T-helper 17 cell (primary cell): Measurements from ENCODE around the gene PPP2R5B. TPM values are rescaled to one million over a fixed set of nuclear protein-coding genes. Genes with fewer than 3 reads are reported as not detected.

Experiments
- ATAC-seq: fragments of 150-1000 bp; cut with Tn5 transposase; 2 replicates; pipeline ENCODE4 v1.10.0; 2021; ENCODE audit warnings: mild to moderate bottlenecking, moderate library complexity
- DNase-seq, 3 donors: peaks; one replicate each; pipeline versions ENCODE4 v3.0.0 to v3.0.0-alpha.2; 2020 to 2021
- H3K9me3 ChIP-seq: one replicate; pipeline ENCODE4 v1.7.0; 2013; ENCODE audit warnings: low read length, mild to moderate bottlenecking; ENCODE audit not compliant: control insufficient read depth, poor library complexity, severe bottlenecking
- H3K27ac Mint-ChIP-seq: one replicate; pipeline ENCODE4 v1.8.0; 2022; ENCODE audit warnings: mild to moderate bottlenecking, moderate library complexity, mixed read lengths
- H3K27me3 Mint-ChIP-seq: one replicate; pipeline ENCODE4 v1.8.0; 2022; ENCODE audit warnings: mixed read lengths
- H3K36me3 Mint-ChIP-seq: one replicate; pipeline ENCODE4 v1.8.0; 2022; ENCODE audit warnings: low read depth, mixed read lengths
- H3K4me1 Mint-ChIP-seq: one replicate; pipeline ENCODE4 v1.8.0; 2022; ENCODE audit warnings: mild to moderate bottlenecking, mixed read lengths
- H3K4me3 Mint-ChIP-seq: one replicate; pipeline ENCODE4 v1.8.0; 2022; ENCODE audit warnings: mild to moderate bottlenecking, moderate library complexity, mixed read lengths
- total RNA-seq, 4 donors: library from RNA in 2 of 4; stranded (reverse) in 2 of 4; gene quantifications; one replicate each; pipeline ENCODE4 v1.2.3 and lab custom pipeline; 2022 to 2026

PPP2R5B gene
- total RNA-seq (10 to 100 TPM; 21.5 to 25.3 TPM), total RNA-seq (lab: John Stamatoyannopoulos, UW) (32.5 to 41.3 reads per million in 2 donors)

- DNase-seq (peak; percentile 85 to 89 (median 86)), ATAC-seq (peak; percentile 94)
- peak within 1 kb of the TSS; percentile 97 for H3K4me3 Mint-ChIP-seq
- no peaks in the 10 kb centered on the region for H3K36me3 Mint-ChIP-seq
- peak within 1 kb of the TSS; percentile 97 for H3K27ac Mint-ChIP-seq
- H3K9me3 ChIP-seq: no peaks in the 10 kb centered on the region
- H3K27me3 Mint-ChIP-seq: no peaks in the 10 kb centered on the region
- H3K4me1 Mint-ChIP-seq: peaks cover 15% of the 10 kb centered on the region
These were observed at the start of gene PPP2R5B for GRCh38 chr11:64923944-64924909. Gene PPP2R5B, plus strand, starts transcription at chr11:64924689. Its CDS starts 1,046 bp downstream, at chr11:64925735.

GRCh38 chr11:64875369-64876228 lies 48.9 kb upstream of the PPP2R5B start:
- H3K9me3 ChIP-seq: no peaks in the 10 kb centered on the region
- DNase-seq (no peak), ATAC-seq (no peak)
- Mint-ChIP-seq H3K36me3 (peaks cover 13% of the 10 kb centered on the region), H3K4me3 (peak overlapping the region; percentile 97), H3K27me3 (no peaks in the 10 kb centered on the region), H3K27ac (peak overlapping the region; percentile 97), H3K4me1 (peaks cover 71% of the 10 kb centered on the region)

- ATAC-seq: no peak
- Mint-ChIP-seq H3K4me3 (peak overlapping the region; percentile 97), H3K27ac (peak overlapping the region; percentile 97), H3K27me3 (no peaks in the 10 kb centered on the region), H3K4me1 (peaks cover 72% of the 10 kb centered on the region), H3K36me3 (peaks cover 11% of the 10 kb centered on the region)
- DNase-seq: no peak
- no peaks in the 10 kb centered on the region for H3K9me3 ChIP-seq
These were observed 48.2 kb upstream of the PPP2R5B start for GRCh38 chr11:64876229-64876750.

- DNase-seq: no peak
- Mint-ChIP-seq H3K4me1 (peaks cover 70% of the 10 kb centered on the region), H3K36me3 (peaks cover 10% of the 10 kb centered on the region), H3K27ac (peak overlapping the region; percentile 97), H3K4me3 (peak overlapping the region; percentile 97), H3K27me3 (no peaks in the 10 kb centered on the region)
- no peaks in the 10 kb centered on the region for H3K9me3 ChIP-seq
- no peak for ATAC-seq
These were observed 47.6 kb upstream of the PPP2R5B start for GRCh38 chr11:64876835-64877341.

GRCh38 chr11:64877390-64878222 lies 46.9 kb upstream of the PPP2R5B start:
- ATAC-seq (no peak), DNase-seq (no peak)
- H3K9me3 ChIP-seq: no peaks in the 10 kb centered on the region
- H3K4me1 Mint-ChIP-seq: peaks cover 70% of the 10 kb centered on the region
- H3K36me3 Mint-ChIP-seq: peaks cover 10% of the 10 kb centered on the region
- peak overlapping the region; percentile 97 for H3K27ac Mint-ChIP-seq
- H3K4me3 Mint-ChIP-seq: peak overlapping the region; percentile 97
- no peaks in the 10 kb centered on the region for H3K27me3 Mint-ChIP-seq

- ATAC-seq: peak; percentile 29
These were observed 46.3 kb upstream of the PPP2R5B start for GRCh38 chr11:64878223-64878493.

GRCh38 chr11:64878494-64879243 lies 45.8 kb upstream of the PPP2R5B start, which contains the start of gene EHD1:
Gene EHD1, minus strand, starts transcription at chr11:64878621. Its CDS starts 157 bp downstream, at chr11:64878464.
- Mint-ChIP-seq H3K27ac (peak within 1 kb of the TSS; percentile 97), H3K4me1 (peaks cover 62% of the 10 kb centered on the region), H3K4me3 (peak within 1 kb of the TSS; percentile 97), H3K27me3 (no peaks in the 10 kb centered on the region), H3K36me3 (peaks cover 8% of the 10 kb centered on the region)
- ATAC-seq (peak; percentile 84), DNase-seq (peak; percentile 99 to 100 (median 100))
- no peaks in the 10 kb centered on the region for H3K9me3 ChIP-seq

More at GRCh38 chr11:64878223-64878493, 46.3 kb upstream of the PPP2R5B start:
- Mint-ChIP-seq H3K27me3 (no peaks in the 10 kb centered on the region), H3K27ac (peak overlapping the region; percentile 97), H3K4me1 (peaks cover 65% of the 10 kb centered on the region), H3K4me3 (peak overlapping the region; percentile 97), H3K36me3 (peaks cover 8% of the 10 kb centered on the region)
- no peaks in the 10 kb centered on the region for H3K9me3 ChIP-seq
- DNase-seq: peak in 1 of 3 donors; percentile 34

GRCh38 chr11:64879244-64879900 lies 45.1 kb upstream of the PPP2R5B start:
- H3K36me3 Mint-ChIP-seq: peaks cover 8% of the 10 kb centered on the region
- no peaks in the 10 kb centered on the region for H3K27me3 Mint-ChIP-seq
- H3K9me3 ChIP-seq: no peaks in the 10 kb centered on the region
- peaks cover 60% of the 10 kb centered on the region for H3K4me1 Mint-ChIP-seq
- H3K27ac Mint-ChIP-seq: peak overlapping the region; percentile 97
- H3K4me3 Mint-ChIP-seq: peak overlapping the region; percentile 97
- DNase-seq (no peak), ATAC-seq (no peak)

GRCh38 chr11:64880240-64881001 lies 44.1 kb upstream of the PPP2R5B start:
- Mint-ChIP-seq H3K36me3 (peaks cover 8% of the 10 kb centered on the region), H3K27ac (peak overlapping the region; percentile 97), H3K27me3 (no peaks in the 10 kb centered on the region), H3K4me1 (peaks cover 54% of the 10 kb centered on the region), H3K4me3 (peak overlapping the region; percentile 97)
- DNase-seq (no peak), ATAC-seq (no peak)
- no peaks in the 10 kb centered on the region for H3K9me3 ChIP-seq

GRCh38 chr11:64881476-64881875 lies 43.0 kb upstream of the PPP2R5B start:
- Mint-ChIP-seq H3K27ac (peak overlapping the region; percentile 97), H3K36me3 (peaks cover 8% of the 10 kb centered on the region), H3K4me3 (peak overlapping the region; percentile 97), H3K27me3 (no peaks in the 10 kb centered on the region), H3K4me1 (peaks cover 51% of the 10 kb centered on the region)
- no peak for DNase-seq
- H3K9me3 ChIP-seq: no peaks in the 10 kb centered on the region
- no peak for ATAC-seq

GRCh38 chr11:64882243-64882642 lies 42.2 kb upstream of the PPP2R5B start:
- Mint-ChIP-seq H3K27ac (peak overlapping the region; percentile 97), H3K4me1 (peaks cover 45% of the 10 kb centered on the region), H3K36me3 (peaks cover 3% of the 10 kb centered on the region), H3K4me3 (no peak overlapping the region), H3K27me3 (no peaks in the 10 kb centered on the region)
- ATAC-seq: no peak
- no peak for DNase-seq
- no peaks in the 10 kb centered on the region for H3K9me3 ChIP-seq
